ENCODE measurements around the gene HRH2.

- TF ChIP-seq, protein P1, sequence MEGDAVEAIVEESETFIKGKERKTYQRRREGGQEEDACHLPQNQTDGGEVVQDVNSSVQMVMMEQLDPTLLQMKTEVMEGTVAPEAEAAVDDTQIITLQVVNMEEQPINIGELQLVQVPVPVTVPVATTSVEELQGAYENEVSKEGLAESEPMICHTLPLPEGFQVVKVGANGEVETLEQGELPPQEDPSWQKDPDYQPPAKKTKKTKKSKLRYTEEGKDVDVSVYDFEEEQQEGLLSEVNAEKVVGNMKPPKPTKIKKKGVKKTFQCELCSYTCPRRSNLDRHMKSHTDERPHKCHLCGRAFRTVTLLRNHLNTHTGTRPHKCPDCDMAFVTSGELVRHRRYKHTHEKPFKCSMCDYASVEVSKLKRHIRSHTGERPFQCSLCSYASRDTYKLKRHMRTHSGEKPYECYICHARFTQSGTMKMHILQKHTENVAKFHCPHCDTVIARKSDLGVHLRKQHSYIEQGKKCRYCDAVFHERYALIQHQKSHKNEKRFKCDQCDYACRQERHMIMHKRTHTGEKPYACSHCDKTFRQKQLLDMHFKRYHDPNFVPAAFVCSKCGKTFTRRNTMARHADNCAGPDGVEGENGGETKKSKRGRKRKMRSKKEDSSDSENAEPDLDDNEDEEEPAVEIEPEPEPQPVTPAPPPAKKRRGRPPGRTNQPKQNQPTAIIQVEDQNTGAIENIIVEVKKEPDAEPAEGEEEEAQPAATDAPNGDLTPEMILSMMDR (IDR thresholded peaks at IDR 0.05), result no peak
- TF ChIP-seq POLR2A (IDR thresholded peaks at IDR 0.05), result no peak
Observed at GRCh38 chr5:175627739-175628138, 30.1 kb upstream of the HRH2 start.

Data from body of pancreas (tissue), 4 donors.